ENCODE results near the gene SLC38A1.

The SLC38A1 gene

GRCh38 chr12:46230306-46230705 is 38.5 kb downstream of the SLC38A1 start:
- peaks cover 4% of the 10 kb centered on the region for H3K36me3 ChIP-seq (ENCODE audit: control insufficient read depth, insufficient read depth, low read length)
- H3K27me3 ChIP-seq (replicated peaks; ENCODE audit: control insufficient read depth, insufficient read depth, low read length): no peaks in the 10 kb centered on the region
- no peak for TF ChIP-seq CTCF (IDR thresholded peaks at IDR 0.05; ENCODE audit: insufficient read depth, low read length, poor library complexity, severe bottlenecking)
- no peak overlapping the region for H3K4me3 ChIP-seq (replicated peaks; ENCODE audit: low read depth, low read length)
- DNase-seq (ENCODE audit: extremely low read depth, insufficient read length): no peak

- no peak for TF ChIP-seq CTCF (IDR thresholded peaks at IDR 0.05; ENCODE audit: insufficient read depth, low read length, poor library complexity, severe bottlenecking)
- Histone ChIP-seq H3K36me3 (ENCODE audit: control insufficient read depth, insufficient read depth, low read length) (peaks cover 11% of the 10 kb centered on the region), H3K27me3 (replicated peaks; ENCODE audit: control insufficient read depth, insufficient read depth, low read length) (no peaks in the 10 kb centered on the region), H3K4me3 (replicated peaks; ENCODE audit: low read depth, low read length) (no peak overlapping the region)
- no peak for DNase-seq (ENCODE audit: extremely low read depth, insufficient read length)
These were observed 41.2 kb downstream of the SLC38A1 start for GRCh38 chr12:46227616-46228015.

- peaks cover 12% of the 10 kb centered on the region for H3K36me3 ChIP-seq (ENCODE audit: control insufficient read depth, insufficient read depth, low read length)
- no peak for DNase-seq (ENCODE audit: extremely low read depth, insufficient read length)
- H3K4me3 ChIP-seq (replicated peaks; ENCODE audit: low read depth, low read length): no peak overlapping the region
- no peak for TF ChIP-seq CTCF (IDR thresholded peaks at IDR 0.05; ENCODE audit: insufficient read depth, low read length, poor library complexity, severe bottlenecking)
- H3K27me3 ChIP-seq (replicated peaks; ENCODE audit: control insufficient read depth, insufficient read depth, low read length): no peaks in the 10 kb centered on the region
These were observed 44.5 kb downstream of the SLC38A1 start for GRCh38 chr12:46224386-46224785.

GRCh38 chr12:46223047-46223446 is 45.8 kb downstream of the SLC38A1 start:
- no peak for DNase-seq (ENCODE audit: extremely low read depth, insufficient read length)
- no peaks in the 10 kb centered on the region for H3K27me3 ChIP-seq (replicated peaks; ENCODE audit: control insufficient read depth, insufficient read depth, low read length)
- peaks cover 10% of the 10 kb centered on the region for H3K36me3 ChIP-seq (ENCODE audit: control insufficient read depth, insufficient read depth, low read length)
- TF ChIP-seq CTCF (IDR thresholded peaks at IDR 0.05; ENCODE audit: insufficient read depth, low read length, poor library complexity, severe bottlenecking): no peak
- H3K4me3 ChIP-seq (replicated peaks; ENCODE audit: low read depth, low read length): no peak overlapping the region

- no peak for TF ChIP-seq CTCF (IDR thresholded peaks at IDR 0.05; ENCODE audit: insufficient read depth, low read length, poor library complexity, severe bottlenecking)
- Histone ChIP-seq H3K36me3 (ENCODE audit: control insufficient read depth, insufficient read depth, low read length) (peaks cover 10% of the 10 kb centered on the region), H3K27me3 (replicated peaks; ENCODE audit: control insufficient read depth, insufficient read depth, low read length) (no peaks in the 10 kb centered on the region), H3K4me3 (replicated peaks; ENCODE audit: low read depth, low read length) (no peak overlapping the region)
- DNase-seq (ENCODE audit: extremely low read depth, insufficient read length): no peak
These were observed 46.2 kb downstream of the SLC38A1 start for GRCh38 chr12:46222636-46223035.

Measured in GM06990 (cell line).